Activated CD4-positive, alpha-beta T cell treated with anti-CD3 and anti-CD28 coated beads, Interleukin-2, amount 50 U/mL, for 16 hours (primary cell): Measurements from ENCODE around the gene GAA.
A peak's percentile ranks its signal among the peaks of the same experiment; 100 is the strongest.

ENCODE experiments used
- DNase-seq: peaks from one replicate; pipeline ENCODE4 v3.0.0-alpha.2; 2020

Gene GAA

GRCh38 chr17:80119271-80119791, 17.9 kb downstream of the GAA start:
- no peak for DNase-seq

- DNase-seq: no peak
These were observed 18.5 kb downstream of the GAA start for GRCh38 chr17:80119839-80120238.

- no peak for DNase-seq
These were observed 20.7 kb downstream of the GAA start for GRCh38 chr17:80122026-80122575.

- DNase-seq: no peak
These were observed 21.6 kb downstream of the GAA start for GRCh38 chr17:80122926-80123505.

- DNase-seq: no peak
These were observed 22.4 kb downstream of the GAA start for GRCh38 chr17:80123791-80124190.

GRCh38 chr17:80124351-80124981, 23.1 kb downstream of the GAA start:
- no peak for DNase-seq

GRCh38 chr17:80125656-80126448, 24.5 kb downstream of the GAA start:
- no peak for DNase-seq

GRCh38 chr17:80126449-80126715, 25.0 kb downstream of the GAA start:
- no peak for DNase-seq

- DNase-seq: no peak
These were observed 27.7 kb downstream of the GAA start for GRCh38 chr17:80129006-80129565.

- DNase-seq: no peak
These were observed 29.6 kb downstream of the GAA start for GRCh38 chr17:80130992-80131391.

- no peak for DNase-seq
These were observed 31.7 kb downstream of the GAA start for GRCh38 chr17:80132906-80133625.

- no peak for DNase-seq
These were observed 32.2 kb downstream of the GAA start for GRCh38 chr17:80133626-80133970.

- DNase-seq: no peak
These were observed 35.8 kb downstream of the GAA start for GRCh38 chr17:80137131-80137530.

GRCh38 chr17:80138856-80139426, 37.6 kb downstream of the GAA start:
- no peak for DNase-seq

GRCh38 chr17:80141463-80142165, 40.2 kb downstream of the GAA start:
- no peak for DNase-seq

GRCh38 chr17:80142929-80143328, 41.5 kb downstream of the GAA start:
- no peak for DNase-seq

GRCh38 chr17:80145076-80146075, 44.0 kb downstream of the GAA start:
- peak; percentile 38 for DNase-seq

- DNase-seq: peak; percentile 39
These were observed 45.0 kb downstream of the GAA start for GRCh38 chr17:80146121-80147034.

GRCh38 chr17:80147035-80147822, 45.8 kb downstream of the GAA start, which contains the start of gene EIF4A3:
TSS of gene EIF4A3 (minus strand) at chr17:80147128. CDS start at chr17:80146961, 167 bp downstream.
- DNase-seq: peak; percentile 99
